Astrocyte of the spinal cord (primary cell): ENCODE measurements around the gene VWA5B2.

ENCODE experiments used
- DNase-seq: peaks from one replicate; pipeline ENCODE4 v3.0.0; 2011; ENCODE audit warnings: low read depth, low spot score
- H3K4me3 ChIP-seq: 2 replicates; pipeline ENCODE4 v1.5.1; 2011; ENCODE audit warnings: low read depth, mild to moderate bottlenecking, low read length, moderate library complexity
- in situ Hi-C: cut with HindIII; loops from 2 replicates; pipeline ENCODE4 v1.10.0; 2017; ENCODE audit warnings: low sequenced_read_pairs
- TF ChIP-seq, protein P1 (sequence below): IDR thresholded peaks from 2 replicates; pipeline ENCODE4 v1.5.1; 2012; ENCODE audit warnings: low read depth, mild to moderate bottlenecking, low read length, inconsistent platforms

The VWA5B2 gene

DNA sequence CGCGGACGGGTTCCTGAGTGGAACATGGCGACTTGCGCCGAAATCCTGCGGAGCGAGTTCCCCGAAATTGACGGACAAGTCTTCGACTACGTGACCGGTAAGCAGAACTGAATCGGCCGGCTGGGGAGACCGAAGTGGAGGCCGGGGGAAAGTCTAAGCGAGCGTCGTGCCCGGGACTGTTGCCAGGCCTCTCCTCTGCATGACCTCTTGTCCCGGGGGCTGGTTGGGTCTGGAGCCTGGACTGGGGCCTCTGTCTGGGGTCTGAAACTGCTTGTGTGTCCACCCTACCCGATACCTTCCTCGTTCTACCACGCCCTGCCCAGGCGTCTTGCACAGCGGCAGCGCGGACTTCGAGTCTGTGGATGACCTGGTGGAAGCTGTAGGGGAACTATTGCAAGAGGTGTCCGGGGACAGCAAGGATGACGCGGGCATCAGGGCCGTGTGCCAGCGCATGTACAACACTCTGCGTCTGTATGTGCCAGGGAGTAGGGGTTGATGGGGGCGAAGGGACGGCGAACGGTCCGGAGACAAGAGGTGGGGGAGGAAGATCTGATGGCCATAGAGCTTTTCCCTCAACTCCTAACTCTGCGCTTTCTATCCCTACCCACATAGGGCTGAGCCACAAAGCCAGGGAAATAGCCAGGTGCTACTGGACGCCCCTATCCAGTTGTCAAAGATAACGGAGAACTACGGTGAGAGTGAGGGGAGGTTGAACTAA is 43.0 kb upstream of the VWA5B2 start, which contains the start of gene ABCF3:
Gene ABCF3 (plus strand): TSS at position 16 of the 718 bp plus-strand sequence. CDS start 9 bp downstream, at position 25.
- in situ Hi-C loops = no loop called here
- TF ChIP-seq, protein P1, sequence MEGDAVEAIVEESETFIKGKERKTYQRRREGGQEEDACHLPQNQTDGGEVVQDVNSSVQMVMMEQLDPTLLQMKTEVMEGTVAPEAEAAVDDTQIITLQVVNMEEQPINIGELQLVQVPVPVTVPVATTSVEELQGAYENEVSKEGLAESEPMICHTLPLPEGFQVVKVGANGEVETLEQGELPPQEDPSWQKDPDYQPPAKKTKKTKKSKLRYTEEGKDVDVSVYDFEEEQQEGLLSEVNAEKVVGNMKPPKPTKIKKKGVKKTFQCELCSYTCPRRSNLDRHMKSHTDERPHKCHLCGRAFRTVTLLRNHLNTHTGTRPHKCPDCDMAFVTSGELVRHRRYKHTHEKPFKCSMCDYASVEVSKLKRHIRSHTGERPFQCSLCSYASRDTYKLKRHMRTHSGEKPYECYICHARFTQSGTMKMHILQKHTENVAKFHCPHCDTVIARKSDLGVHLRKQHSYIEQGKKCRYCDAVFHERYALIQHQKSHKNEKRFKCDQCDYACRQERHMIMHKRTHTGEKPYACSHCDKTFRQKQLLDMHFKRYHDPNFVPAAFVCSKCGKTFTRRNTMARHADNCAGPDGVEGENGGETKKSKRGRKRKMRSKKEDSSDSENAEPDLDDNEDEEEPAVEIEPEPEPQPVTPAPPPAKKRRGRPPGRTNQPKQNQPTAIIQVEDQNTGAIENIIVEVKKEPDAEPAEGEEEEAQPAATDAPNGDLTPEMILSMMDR = no peak
- no peak for DNase-seq
- peak within 1 kb of the TSS; percentile 98 for H3K4me3 ChIP-seq

DNA sequence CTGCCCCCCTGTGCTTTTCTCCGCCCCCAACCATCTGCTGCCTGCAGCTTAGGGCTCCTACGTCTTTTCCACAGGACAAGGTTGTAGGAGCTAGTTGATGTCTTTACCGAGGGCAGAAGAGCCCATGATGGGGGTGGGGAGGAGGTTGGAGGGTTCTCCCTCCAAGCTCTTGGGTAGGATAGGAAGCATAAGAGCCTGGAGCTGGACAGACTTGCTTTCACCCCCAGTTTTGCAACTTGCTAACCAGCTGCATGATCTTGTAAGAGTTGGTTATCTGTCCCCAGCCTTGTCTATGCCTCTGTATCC is 42.5 kb upstream of the VWA5B2 start:
- H3K4me3 ChIP-seq = peak overlapping the region; percentile 98
- no peak for DNase-seq
- in situ Hi-C loops = no loop called here
- TF ChIP-seq, protein P1 = no peak

DNA sequence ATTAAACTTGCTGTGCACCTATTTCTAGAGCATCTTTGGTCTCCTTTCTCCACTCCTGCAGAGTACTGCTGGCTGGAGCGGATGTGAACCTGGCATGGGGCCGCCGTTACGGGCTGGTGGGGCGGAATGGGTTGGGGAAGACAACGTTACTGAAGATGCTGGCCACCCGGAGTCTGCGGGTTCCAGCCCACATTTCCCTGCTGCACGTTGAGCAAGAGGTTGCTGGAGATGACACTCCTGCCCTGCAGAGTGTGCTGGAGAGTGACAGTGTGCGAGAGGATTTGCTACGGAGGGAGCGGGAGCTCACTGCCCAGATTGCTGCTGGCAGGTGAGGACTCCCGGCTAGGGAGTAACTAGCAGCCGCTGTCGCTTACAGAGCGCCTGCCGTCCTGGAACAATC is 41.3 kb upstream of the VWA5B2 start:
- DNase-seq = no peak
- in situ Hi-C loops = no loop called here
- TF ChIP-seq, protein P1 = no peak
- no peak overlapping the region for H3K4me3 ChIP-seq

DNA sequence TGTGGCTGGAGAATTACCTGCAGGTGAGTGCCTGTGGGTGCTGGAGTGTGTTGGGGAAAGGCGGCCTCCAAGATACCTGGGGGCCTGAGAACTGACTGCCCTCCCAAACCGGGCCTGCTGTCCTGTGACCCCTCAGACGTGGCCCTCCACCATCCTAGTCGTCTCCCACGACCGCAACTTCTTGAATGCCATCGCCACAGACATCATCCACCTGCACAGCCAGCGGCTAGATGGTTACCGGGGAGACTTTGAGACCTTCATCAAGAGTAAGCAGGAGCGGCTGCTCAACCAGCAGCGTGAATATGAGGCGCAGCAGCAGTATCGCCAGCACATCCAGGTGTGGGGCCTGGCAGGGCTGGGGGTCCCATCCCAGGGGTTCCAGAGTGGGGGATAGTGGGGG is 40.0 kb upstream of the VWA5B2 start:
- in situ Hi-C loops = no loop called here
- no peak overlapping the region for H3K4me3 ChIP-seq
- no peak for DNase-seq
- TF ChIP-seq, protein P1 = no peak

DNA sequence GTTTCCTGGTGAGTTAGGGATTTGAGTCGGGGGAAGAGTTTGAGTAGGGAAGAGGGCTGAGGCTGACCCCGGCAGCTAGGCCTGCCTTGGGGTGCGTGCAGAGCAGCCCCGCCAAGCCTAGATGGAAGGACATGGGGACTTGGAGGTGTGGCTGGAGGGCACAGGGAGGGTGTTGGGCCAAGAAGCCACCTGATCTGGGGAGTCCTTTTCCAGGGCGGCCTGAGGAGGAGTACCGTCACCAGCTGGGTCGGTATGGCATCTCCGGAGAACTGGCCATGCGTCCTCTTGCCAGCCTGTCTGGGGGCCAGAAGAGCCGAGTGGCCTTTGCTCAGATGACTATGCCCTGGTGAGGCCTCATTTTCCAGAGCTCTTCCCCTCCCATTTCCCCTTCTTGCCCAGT is 36.5 kb upstream of the VWA5B2 start:
- in situ Hi-C loops = no loop called here
- DNase-seq = no peak
- TF ChIP-seq, protein P1 = no peak
- H3K4me3 ChIP-seq = no peak overlapping the region

DNA sequence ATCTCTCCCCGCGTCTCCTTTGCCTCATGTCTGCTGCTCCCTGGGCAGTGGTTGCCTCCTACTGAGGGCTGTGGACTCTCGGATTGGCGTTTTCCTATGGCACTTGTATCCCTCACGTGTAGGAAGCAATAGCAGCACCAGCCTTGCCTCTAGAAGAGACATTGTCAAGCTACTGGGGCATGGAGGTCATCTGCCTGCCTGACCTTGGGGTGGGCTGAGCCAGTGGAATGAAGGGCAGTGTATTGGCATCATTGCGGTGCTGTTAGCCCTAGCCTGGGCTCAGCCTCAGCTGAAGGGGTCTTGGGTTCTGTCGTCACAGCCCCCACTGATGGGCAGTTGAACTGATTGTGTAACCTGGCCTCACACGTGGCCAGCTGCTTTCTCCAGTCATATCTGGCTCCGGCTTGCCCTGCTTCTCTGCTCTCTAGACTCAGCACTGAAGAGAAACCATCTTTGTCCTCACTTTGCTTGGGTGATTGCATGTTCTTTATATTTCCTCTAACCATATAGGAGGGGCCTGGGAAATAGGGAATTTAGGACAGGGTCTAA is 35.3 kb upstream of the VWA5B2 start:
- no peak overlapping the region for H3K4me3 ChIP-seq
- in situ Hi-C loops = no loop called here
- no peak for DNase-seq
- TF ChIP-seq, protein P1 = no peak
